Measurements from ENCODE around the gene PON2. TPM values are rescaled to one million over a fixed set of nuclear protein-coding genes. Genes with fewer than 3 reads are reported as not detected.

Gene PON2
- total RNA-seq (2014; rRNA removed) = 51.6 and 56.4 TPM in 2 replicates
- percentile 87 among the genes with signal in this experiment for Bru-seq, nascent RNA
- percentile 83 among the genes with signal in this experiment for BruChase-seq, experiment 1, labeled RNA remaining after a 6-hour chase
- BruChase-seq, experiment 2, labeled RNA remaining after a 2-hour chase = percentile 92 among the genes with signal in this experiment
- long read RNA-seq, transcript PON2-218 (9 exons, 1,653 nt) = major isoform, 115 of 188 reads
- long read RNA-seq, transcript PON2-202 (9 exons, 1,726 nt) = minor isoform, 24 of 188 reads
- long read RNA-seq, transcript PON2-215 (3 exons, 579 nt) = minor isoform, 16 of 188 reads
- long read RNA-seq, partial matches to known transcripts = 11 of 188 reads
- long read RNA-seq, other reads (novel, unspliced or antisense) = 22 of 188 reads

GRCh38 chr7:95434557-95435421, at the start of gene PON2:
Gene PON2, minus strand, starts transcription at chr7:95435028. Its CDS starts 77 bp downstream, at chr7:95434951.
- peak within 1 kb of the TSS; percentile 79 for H3K27ac ChIP-seq (ENCODE audit: low read length)
- H2AFZ ChIP-seq (ENCODE audit: low read length) = peak within 1 kb of the TSS; percentile 98
- H3K27me3 ChIP-seq (ENCODE audit: low read length) = no peaks in the 10 kb centered on the region
- H3F3A ChIP-seq (ENCODE audit: low read length, unreplicated experiment) = no peaks in the 10 kb centered on the region
- intact Hi-C loops (cut with micrococcal nuclease) = loop anchor here (2.0 kb wide), 2 partner anchors 36 to 170 kb away; no protein-coding TSS in a partner anchor
- no peaks in the 10 kb centered on the region for H4K20me1 ChIP-seq (ENCODE audit: low read length)
- ATAC-seq = peak; percentile 99
- no peaks in the 10 kb centered on the region for H3K36me3 ChIP-seq (ENCODE audit: low read depth, low read length)
- H3K9ac ChIP-seq (ENCODE audit: low read length) = peak within 1 kb of the TSS; percentile 92
- H3K9me2 ChIP-seq (replicated peaks; ENCODE audit: low read length) = no peaks in the 10 kb centered on the region
- BruUV-seq (replicated peaks) = no TSS peak
- TF ChIP-seq EZH2 (IDR thresholded peaks at IDR 0.05; ENCODE audit: low read length, unreplicated experiment) (no peak), EZH2phosphoT487 (IDR thresholded peaks at IDR 0.05; ENCODE audit: borderline replicate concordance, low read length) (no peak), CTCF (conservative IDR thresholded peaks at IDR 0.05; ENCODE audit: low read depth, low read length) (no peak)
- peak within 1 kb of the TSS; percentile 90 for H3K4me3 ChIP-seq (ENCODE audit: low read length)
- peak; percentile 85 for DNase-seq
- ChIA-PET POLR2A (ENCODE audit: unreplicated experiment) (interaction anchor here (0.6 kb wide), 3 partner anchors 163 to 782 kb away, joined by 3 read pairs; no protein-coding TSS in a partner anchor), CTCF (no interaction called here)
- no peaks in the 10 kb centered on the region for H3K9me3 ChIP-seq (ENCODE audit: low read length)
- peak within 1 kb of the TSS; percentile 97 for H3K4me2 ChIP-seq (ENCODE audit: low read length)
- peaks cover 27% of the 10 kb centered on the region for H3K79me2 ChIP-seq (ENCODE audit: low read length)
- H3K4me1 ChIP-seq (ENCODE audit: insufficient read depth, low read length) = peaks cover 23% of the 10 kb centered on the region

GRCh38 chr7:95482424-95482823, 47.6 kb upstream of the PON2 start:
- Histone ChIP-seq H2AFZ (ENCODE audit: low read length) (no peak overlapping the region), H3K4me1 (ENCODE audit: insufficient read depth, low read length) (no peaks in the 10 kb centered on the region), H3K27ac (ENCODE audit: low read length) (no peak overlapping the region), H3K4me2 (ENCODE audit: low read length) (no peak overlapping the region), H4K20me1 (ENCODE audit: low read length) (no peaks in the 10 kb centered on the region), H3K27me3 (ENCODE audit: low read length) (no peaks in the 10 kb centered on the region), H3K36me3 (ENCODE audit: low read depth, low read length) (no peaks in the 10 kb centered on the region), H3K9me3 (ENCODE audit: low read length) (no peaks in the 10 kb centered on the region), H3K79me2 (ENCODE audit: low read length) (no peaks in the 10 kb centered on the region), H3F3A (ENCODE audit: low read length, unreplicated experiment) (no peaks in the 10 kb centered on the region), H3K4me3 (ENCODE audit: low read length) (no peak overlapping the region), H3K9me2 (replicated peaks; ENCODE audit: low read length) (no peaks in the 10 kb centered on the region), H3K9ac (ENCODE audit: low read length) (no peak overlapping the region)
- BruUV-seq (replicated peaks) = no TSS peak
- DNase-seq (no peak), ATAC-seq (no peak)
- POLR2A ChIA-PET (ENCODE audit: unreplicated experiment) = no interaction called here
- CTCF ChIA-PET = no interaction called here
- TF ChIP-seq EZH2 (IDR thresholded peaks at IDR 0.05; ENCODE audit: low read length, unreplicated experiment) (no peak), CTCF (conservative IDR thresholded peaks at IDR 0.05; ENCODE audit: low read depth, low read length) (no peak), EZH2phosphoT487 (IDR thresholded peaks at IDR 0.05; ENCODE audit: borderline replicate concordance, low read length) (no peak)
- intact Hi-C loops (cut with micrococcal nuclease) = no loop called here

Data from PC-3 (cell line).